Osteoblast (primary cell): ENCODE data around the gene BBS12. TPM values are rescaled to one million over a fixed set of nuclear protein-coding genes. Genes with fewer than 3 reads are reported as not detected.

Source experiments
- DNase-seq: peaks from one replicate; pipeline ENCODE4 v3.0.0; 2011; ENCODE audit warnings: low spot score, mixed read lengths; ENCODE audit not compliant: insufficient read length; ENCODE audit errors: missing footprints
- H2AFZ ChIP-seq: 2 replicates; pipeline ENCODE4 v1.6.0; 2011; ENCODE audit warnings: mild to moderate bottlenecking, low read length
- H3K27ac ChIP-seq: 2 replicates; pipeline ENCODE4 v1.5.1; 2011; ENCODE audit warnings: mild to moderate bottlenecking, low read depth, low read length, moderate library complexity
- H3K27me3 ChIP-seq: 2 replicates; pipeline ENCODE4 v1.6.0; 2012; ENCODE audit warnings: mild to moderate bottlenecking, control low read depth, inconsistent platforms, low read length, moderate library complexity; ENCODE audit not compliant: insufficient read depth
- H3K36me3 ChIP-seq: 2 replicates; pipeline ENCODE4 v1.5.1; 2011; ENCODE audit warnings: mild to moderate bottlenecking, low read length, control low read depth, moderate library complexity; ENCODE audit not compliant: insufficient read depth
- H3K4me1 ChIP-seq: 2 replicates; pipeline ENCODE4 v1.5.1; 2011; ENCODE audit warnings: mild to moderate bottlenecking, low read length, control low read depth, moderate library complexity; ENCODE audit not compliant: insufficient read depth
- H3K4me2 ChIP-seq: 2 replicates; pipeline ENCODE4 v1.6.0; 2011; ENCODE audit warnings: mild to moderate bottlenecking, low read length; ENCODE audit not compliant: insufficient read depth
- H3K4me3 ChIP-seq: fragments of 200-600 bp; sonication (generic); 3 replicates; pipeline ENCODE4 v1.5.1; 2012; ENCODE audit warnings: mild to moderate bottlenecking, low read length, inconsistent platforms; ENCODE audit not compliant: insufficient read depth
- H3K79me2 ChIP-seq: 2 replicates; pipeline ENCODE4 v1.6.0; 2012; ENCODE audit warnings: mild to moderate bottlenecking, low read length, control low read depth, inconsistent platforms; ENCODE audit not compliant: insufficient read depth
- H3K9me3 ChIP-seq: 2 replicates; pipeline ENCODE4 v1.5.1; 2011; ENCODE audit warnings: low read depth, low read length, control low read depth
- H4K20me1 ChIP-seq: 2 replicates; pipeline ENCODE4 v1.6.0; 2012; ENCODE audit warnings: mild to moderate bottlenecking, low read length, control low read depth; ENCODE audit not compliant: insufficient read depth
- total RNA-seq: library from RNA; depleted of rRNA; stranded (reverse); fragments of >200 nt; gene quantifications from 2 replicates; pipeline ENCODE4 v1.2.3, GENCODE V29; 2012
- TF ChIP-seq, protein P1 (sequence below): IDR thresholded peaks from 2 replicates; pipeline ENCODE4 v1.5.1; 2011; ENCODE audit warnings: mild to moderate bottlenecking, low read depth, low read length, moderate library complexity; ENCODE audit errors: extremely low read depth

The BBS12 gene
- total RNA-seq, 1 donor = 9.4 TPM

DNA sequence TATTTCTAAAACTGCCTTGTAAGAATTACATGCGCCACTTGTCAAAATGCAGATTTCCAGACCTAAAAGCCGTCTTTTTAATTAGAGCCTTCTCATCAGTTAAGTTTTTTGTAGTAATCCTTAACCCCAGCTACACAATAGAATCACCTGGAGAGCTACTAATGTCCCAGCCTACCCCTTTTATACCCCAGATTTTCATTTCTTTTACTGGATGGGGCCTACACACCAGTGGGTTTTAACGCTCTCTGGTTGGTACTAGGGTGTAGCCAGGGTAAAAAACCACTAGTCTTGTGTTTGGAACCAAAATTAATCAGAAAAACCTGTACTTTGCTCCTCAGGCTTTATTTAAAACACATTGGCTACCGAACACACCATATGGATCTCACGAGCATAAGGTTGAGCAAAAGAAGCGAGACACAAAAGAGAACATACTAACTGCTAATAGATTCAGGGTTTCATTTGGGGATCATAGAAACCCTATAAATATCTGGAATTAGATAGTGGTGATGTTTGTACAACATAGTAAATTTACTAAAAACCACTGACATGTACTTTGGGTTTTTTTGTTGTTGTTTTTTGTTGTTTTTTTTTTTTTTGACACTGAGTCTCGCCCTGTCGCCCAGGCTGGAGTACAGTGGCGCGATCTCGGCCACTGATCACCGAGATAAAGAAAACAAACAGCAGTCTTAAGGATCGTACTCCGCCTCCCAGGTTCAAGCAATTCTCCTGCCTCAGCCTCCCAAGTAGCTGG is 30.6 kb downstream of the BBS12 start:
- no peaks in the 10 kb centered on the region for H4K20me1 ChIP-seq
- no peaks in the 10 kb centered on the region for H3K9me3 ChIP-seq
- H3K79me2 ChIP-seq = no peaks in the 10 kb centered on the region
- H2AFZ ChIP-seq = peak overlapping the region; percentile 24
- H3K4me2 ChIP-seq = no peak overlapping the region
- no peak overlapping the region for H3K4me3 ChIP-seq
- H3K27me3 ChIP-seq = no peaks in the 10 kb centered on the region
- peak overlapping the region; percentile 95 for H3K27ac ChIP-seq
- no peaks in the 10 kb centered on the region for H3K36me3 ChIP-seq
- TF ChIP-seq, protein P1, sequence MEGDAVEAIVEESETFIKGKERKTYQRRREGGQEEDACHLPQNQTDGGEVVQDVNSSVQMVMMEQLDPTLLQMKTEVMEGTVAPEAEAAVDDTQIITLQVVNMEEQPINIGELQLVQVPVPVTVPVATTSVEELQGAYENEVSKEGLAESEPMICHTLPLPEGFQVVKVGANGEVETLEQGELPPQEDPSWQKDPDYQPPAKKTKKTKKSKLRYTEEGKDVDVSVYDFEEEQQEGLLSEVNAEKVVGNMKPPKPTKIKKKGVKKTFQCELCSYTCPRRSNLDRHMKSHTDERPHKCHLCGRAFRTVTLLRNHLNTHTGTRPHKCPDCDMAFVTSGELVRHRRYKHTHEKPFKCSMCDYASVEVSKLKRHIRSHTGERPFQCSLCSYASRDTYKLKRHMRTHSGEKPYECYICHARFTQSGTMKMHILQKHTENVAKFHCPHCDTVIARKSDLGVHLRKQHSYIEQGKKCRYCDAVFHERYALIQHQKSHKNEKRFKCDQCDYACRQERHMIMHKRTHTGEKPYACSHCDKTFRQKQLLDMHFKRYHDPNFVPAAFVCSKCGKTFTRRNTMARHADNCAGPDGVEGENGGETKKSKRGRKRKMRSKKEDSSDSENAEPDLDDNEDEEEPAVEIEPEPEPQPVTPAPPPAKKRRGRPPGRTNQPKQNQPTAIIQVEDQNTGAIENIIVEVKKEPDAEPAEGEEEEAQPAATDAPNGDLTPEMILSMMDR = no peak
- peaks cover 41% of the 10 kb centered on the region for H3K4me1 ChIP-seq
- DNase-seq = no peak

DNA sequence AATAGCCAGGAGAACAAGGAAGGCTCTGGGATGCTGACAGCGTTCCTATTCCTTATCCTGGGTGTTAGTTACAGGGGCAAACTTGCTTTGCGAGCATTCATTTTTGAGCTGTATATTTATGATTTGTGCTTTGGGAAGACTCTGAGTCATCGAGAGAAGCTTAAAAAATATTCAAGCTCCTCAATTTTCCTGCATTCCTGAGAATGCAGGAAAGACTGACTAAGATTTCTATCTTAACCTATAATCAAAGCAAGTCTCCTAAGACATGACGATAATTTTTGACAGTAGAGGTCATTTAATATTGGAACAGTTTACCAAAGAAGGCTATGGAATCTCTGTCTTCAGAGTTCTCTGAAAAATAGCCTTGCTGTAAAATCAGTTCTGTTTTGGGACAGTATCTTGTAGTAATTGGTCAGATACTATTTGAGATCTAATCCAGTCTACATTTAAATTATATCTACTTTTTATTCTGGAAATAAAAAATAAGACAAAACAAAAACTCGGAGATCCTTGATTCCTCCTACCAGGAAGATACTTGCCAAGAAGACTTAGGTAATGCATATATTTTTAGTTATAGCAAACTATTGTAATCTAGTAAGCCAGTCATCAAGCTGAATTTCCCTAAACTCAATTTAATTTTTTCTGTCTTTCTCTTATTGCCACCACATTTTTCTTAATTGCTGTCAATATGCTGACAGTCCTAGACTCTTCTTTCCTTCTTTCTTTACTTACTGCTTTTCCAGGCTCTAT is 31.7 kb downstream of the BBS12 start:
- Histone ChIP-seq H3K4me3 (peak overlapping the region; percentile 37), H3K4me2 (peak overlapping the region; percentile 68)
- peak; percentile 68 for DNase-seq

DNA sequence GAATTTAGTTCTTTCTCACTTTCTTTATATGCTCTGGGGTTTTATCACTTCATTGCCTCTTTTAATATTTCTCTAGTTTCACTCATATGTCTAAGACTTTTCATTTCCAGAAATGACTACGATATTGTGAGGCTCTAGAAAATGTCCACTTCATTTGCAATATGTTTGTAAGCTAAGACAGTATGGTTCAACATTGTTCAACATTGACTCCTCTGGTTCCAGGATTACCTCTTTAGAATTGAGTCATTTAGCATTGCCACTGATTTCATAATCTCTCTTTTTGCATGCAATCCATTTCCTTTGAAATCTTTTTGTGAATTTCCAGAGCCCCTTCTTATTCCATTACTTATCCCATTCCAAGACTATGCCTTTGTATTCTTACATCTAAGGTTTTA is 32.3 kb downstream of the BBS12 start:
- no peaks in the 10 kb centered on the region for H4K20me1 ChIP-seq
- DNase-seq = peak; percentile 49
- H3K4me3 ChIP-seq = peak overlapping the region; percentile 37
- TF ChIP-seq, protein P1 = no peak
- H3K27ac ChIP-seq = peak overlapping the region; percentile 95
- H3K4me1 ChIP-seq = peaks cover 33% of the 10 kb centered on the region
- no peaks in the 10 kb centered on the region for H3K36me3 ChIP-seq
- H3K79me2 ChIP-seq = no peaks in the 10 kb centered on the region
- peak overlapping the region; percentile 68 for H3K4me2 ChIP-seq
- no peak overlapping the region for H2AFZ ChIP-seq
- no peaks in the 10 kb centered on the region for H3K9me3 ChIP-seq
- H3K27me3 ChIP-seq = no peaks in the 10 kb centered on the region

More for the DNA sequence above, 31.7 kb downstream of the BBS12 start:
- Histone ChIP-seq H3K79me2 (no peaks in the 10 kb centered on the region), H4K20me1 (no peaks in the 10 kb centered on the region), H3K4me1 (peaks cover 37% of the 10 kb centered on the region), H2AFZ (peak overlapping the region; percentile 57), H3K9me3 (no peaks in the 10 kb centered on the region), H3K27ac (peak overlapping the region; percentile 95), H3K27me3 (no peaks in the 10 kb centered on the region), H3K36me3 (no peaks in the 10 kb centered on the region)
- TF ChIP-seq, protein P1 = no peak

DNA sequence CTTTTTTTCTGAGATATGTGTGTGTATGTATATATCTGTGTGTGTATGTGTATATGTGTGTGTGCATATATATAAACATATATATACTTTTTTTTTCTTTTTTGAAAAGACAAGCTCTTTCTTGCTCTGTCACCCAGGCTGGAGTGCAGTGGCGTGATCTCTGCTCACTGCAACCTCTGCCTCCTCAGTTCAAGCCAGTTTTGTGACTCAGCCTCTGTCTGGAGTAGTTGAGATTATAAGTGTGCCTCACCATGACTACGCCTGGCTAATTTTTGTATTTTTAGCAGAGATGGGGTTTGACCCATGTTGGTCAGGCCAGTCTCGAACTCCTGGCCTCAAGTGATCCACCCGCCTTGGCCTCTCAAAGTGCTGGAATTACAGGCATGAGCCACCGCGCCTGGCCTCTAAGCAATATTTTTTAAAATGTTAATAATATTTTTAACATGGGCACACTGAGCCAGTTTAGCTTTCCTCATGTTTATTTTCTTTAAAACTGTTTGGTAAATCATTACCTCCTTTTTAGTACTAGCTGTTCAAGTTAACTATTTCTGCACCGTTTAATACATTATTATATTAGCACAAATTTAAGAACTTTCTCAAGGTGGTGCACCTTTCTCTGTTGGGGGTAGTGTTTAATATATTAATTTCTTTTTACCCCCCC is 33.3 kb downstream of the BBS12 start:
- Histone ChIP-seq H3K9me3 (no peaks in the 10 kb centered on the region), H3K27me3 (no peaks in the 10 kb centered on the region), H4K20me1 (no peaks in the 10 kb centered on the region), H3K79me2 (no peaks in the 10 kb centered on the region), H3K27ac (peak overlapping the region; percentile 95), H3K4me3 (no peak overlapping the region), H3K36me3 (no peaks in the 10 kb centered on the region), H2AFZ (no peak overlapping the region), H3K4me2 (peak overlapping the region; percentile 68), H3K4me1 (peaks cover 30% of the 10 kb centered on the region)
- DNase-seq = peak; percentile 88
- TF ChIP-seq, protein P1 = no peak
